ENCODE data around the gene UQCRHL. TPM values are rescaled to one million over a fixed set of nuclear protein-coding genes. Genes with fewer than 3 reads are reported as not detected.
A peak's percentile ranks its signal among the peaks of the same experiment; 100 is the strongest.

UQCRHL gene
- total RNA-seq, 2 experiments from 2014 or later = 1.7 to 1.9 TPM

GRCh38 chr1:15760520-15761211 is 46.8 kb downstream of the UQCRHL start:
- Mint-ChIP-seq H3K4me3 (no peak overlapping the region), H3K27me3 (ENCODE audit: low read depth) (peaks cover 31% of the 10 kb centered on the region), H3K4me1 (ENCODE audit: low read depth) (peaks cover 16% of the 10 kb centered on the region), H3K36me3 (ENCODE audit: low read depth) (no peaks in the 10 kb centered on the region), H3K9me3 (no peaks in the 10 kb centered on the region), H3K27ac (no peak overlapping the region)
- intact Hi-C loops (cut with micrococcal nuclease) = no loop called here
- CTCF ChIA-PET = no interaction called here
- DNase-seq = no peak

DNA sequence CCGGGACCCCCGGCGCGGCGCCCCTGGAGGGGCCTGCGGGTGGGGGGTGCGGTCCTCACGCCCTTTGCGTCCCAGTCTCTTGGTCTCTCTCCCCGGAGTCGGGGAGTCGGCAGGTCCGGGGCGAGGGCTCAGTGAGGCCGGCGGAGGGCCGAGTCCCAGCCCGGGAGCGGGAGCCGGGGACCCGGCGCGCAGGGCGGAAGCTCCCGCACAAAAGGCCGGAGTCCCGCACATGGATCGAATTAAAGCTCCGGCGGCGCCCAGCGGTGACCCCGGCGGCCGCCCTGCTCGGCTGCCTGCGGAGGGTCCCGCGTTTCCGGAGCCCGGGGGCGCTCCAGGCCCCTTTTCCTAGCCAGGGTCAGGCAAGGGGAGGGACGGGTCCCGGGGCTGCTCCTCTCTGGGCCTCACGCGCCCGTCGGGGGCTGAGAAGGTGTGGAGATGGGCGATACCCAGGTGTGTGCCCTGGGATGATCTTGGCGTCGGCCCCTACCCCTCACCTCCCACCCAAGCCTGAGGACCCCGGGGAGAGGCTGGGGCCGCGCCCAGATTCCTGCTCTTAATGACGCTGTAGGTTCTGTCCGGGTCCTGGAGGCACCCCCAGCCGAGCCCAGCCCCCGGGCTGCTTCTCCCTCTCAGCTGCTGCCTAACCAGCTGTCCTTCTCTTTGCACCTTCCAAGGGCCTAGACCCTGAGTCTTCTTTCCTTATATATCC is 48.3 kb downstream of the UQCRHL start:
- peaks cover 16% of the 10 kb centered on the region for H3K4me1 Mint-ChIP-seq (ENCODE audit: low read depth)
- peaks cover 36% of the 10 kb centered on the region for H3K27me3 Mint-ChIP-seq (ENCODE audit: low read depth)
- peak overlapping the region; percentile 32 for H3K4me3 Mint-ChIP-seq
- H3K36me3 Mint-ChIP-seq (ENCODE audit: low read depth) = no peaks in the 10 kb centered on the region
- DNase-seq = no peak
- no peaks in the 10 kb centered on the region for H3K9me3 Mint-ChIP-seq
- CTCF ChIA-PET = no interaction called here
- intact Hi-C loops (cut with micrococcal nuclease) = no loop called here
- H3K27ac Mint-ChIP-seq = no peak overlapping the region

DNA sequence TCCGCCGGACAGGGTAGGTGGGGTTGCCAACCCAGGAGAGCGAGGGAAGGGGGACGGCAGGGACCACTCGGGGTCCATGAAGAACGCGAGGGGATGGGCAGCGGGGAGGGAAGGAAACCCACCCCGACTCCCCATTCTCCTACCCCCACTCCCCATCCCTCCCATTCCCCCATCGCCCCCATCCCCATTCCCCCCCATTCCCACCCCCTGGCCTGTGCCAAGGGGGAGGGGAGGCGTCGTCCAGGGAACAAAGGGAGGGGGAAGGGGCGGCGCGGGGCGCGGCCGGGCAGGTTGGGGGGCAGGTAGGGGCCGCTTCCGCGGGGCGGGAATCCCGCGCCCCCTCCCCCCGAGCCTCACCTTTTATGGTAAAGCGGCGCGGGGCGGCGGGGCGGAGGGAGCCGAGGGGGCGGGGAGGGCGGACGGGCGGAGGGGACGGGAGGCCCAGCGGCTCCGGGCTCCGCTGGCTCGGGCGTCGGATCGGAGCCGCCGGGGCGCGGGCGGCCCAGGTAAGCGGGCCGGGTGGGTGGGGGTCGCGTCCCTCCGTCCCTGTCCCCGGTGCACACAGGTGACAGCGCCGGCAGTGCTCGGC is 49.0 kb downstream of the UQCRHL start, which contains the start of gene FBLIM1:
TSS of gene FBLIM1 (plus strand) at position 453 of the 589 bp plus-strand sequence. CDS start 6,189 bp downstream, outside the sequence.
- H3K4me3 Mint-ChIP-seq = peak within 1 kb of the TSS; percentile 55
- H3K36me3 Mint-ChIP-seq (ENCODE audit: low read depth) = no peaks in the 10 kb centered on the region
- no peaks in the 10 kb centered on the region for H3K9me3 Mint-ChIP-seq
- DNase-seq = no peak
- CTCF ChIA-PET = interaction anchor here (0.9 kb wide), 1 partner anchor 165 kb away, joined by 3 read pairs; no protein-coding TSS in a partner anchor
- intact Hi-C loops (cut with micrococcal nuclease) = no loop called here
- H3K27me3 Mint-ChIP-seq (ENCODE audit: low read depth) = peaks cover 36% of the 10 kb centered on the region
- H3K4me1 Mint-ChIP-seq (ENCODE audit: low read depth) = peaks cover 16% of the 10 kb centered on the region
- no peak within 1 kb of the TSS for H3K27ac Mint-ChIP-seq

DNA sequence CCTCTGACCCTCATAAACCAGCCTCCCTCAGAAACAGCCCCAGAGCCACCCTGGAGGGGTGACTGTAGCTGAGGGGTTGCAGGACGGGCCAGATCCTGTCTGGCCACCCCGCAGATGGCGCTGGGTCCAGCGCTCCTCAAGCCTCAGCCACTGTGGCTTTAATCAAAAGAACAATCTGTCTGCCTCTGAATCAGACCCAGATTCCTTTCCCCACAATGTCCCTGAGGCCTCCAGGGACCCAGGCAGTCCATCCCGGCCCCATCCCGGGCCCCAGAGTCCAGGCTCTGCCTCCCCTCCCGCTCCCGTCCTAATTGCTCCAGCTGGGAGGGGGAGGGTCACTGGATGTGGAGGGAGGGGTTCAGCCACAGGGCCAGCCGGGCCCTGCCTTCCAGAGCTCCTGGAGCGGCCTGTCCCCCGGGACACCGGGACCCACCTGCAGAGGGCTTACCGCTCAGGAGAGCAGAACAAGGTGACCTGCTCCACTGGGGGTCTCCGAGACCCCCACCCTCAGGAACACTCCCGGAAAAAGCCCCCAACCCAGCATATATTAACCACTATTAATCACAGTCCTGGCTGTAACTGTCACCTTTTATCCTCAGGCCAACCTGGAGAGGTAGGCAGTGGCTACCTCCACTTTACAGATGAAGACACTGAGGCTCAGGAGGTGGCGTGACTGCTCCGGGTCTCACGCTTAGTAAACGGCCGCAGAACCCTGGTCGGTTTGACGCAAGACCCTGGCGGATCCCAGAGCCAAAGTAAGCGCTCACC is 49.7 kb downstream of the UQCRHL start:
- peaks cover 35% of the 10 kb centered on the region for H3K27me3 Mint-ChIP-seq (ENCODE audit: low read depth)
- no peaks in the 10 kb centered on the region for H3K36me3 Mint-ChIP-seq (ENCODE audit: low read depth)
- CTCF ChIA-PET = interaction anchor here (0.6 to 0.9 kb wide), 2 partner anchors 164 to 604 kb away, joined by 3 to 5 read pairs; no protein-coding TSS in a partner anchor
- H3K4me1 Mint-ChIP-seq (ENCODE audit: low read depth) = peaks cover 16% of the 10 kb centered on the region
- peak overlapping the region; percentile 55 for H3K4me3 Mint-ChIP-seq
- no peak overlapping the region for H3K27ac Mint-ChIP-seq
- H3K9me3 Mint-ChIP-seq = no peaks in the 10 kb centered on the region
- no peak for DNase-seq
- intact Hi-C loops (cut with micrococcal nuclease) = no loop called here

Other genes with a start within 250 kb of the UQCRHL start
- gene AGMAT, start 222.6 kb downstream of the UQCRHL start, total RNA-seq = 10 to 100 TPM; 15.9 to 16.2 TPM
- 10 to 100 TPM; 19.6 to 20.7 TPM for gene DDI2, start 190.2 kb downstream of the UQCRHL start, total RNA-seq
- gene PLEKHM2, start 123.3 kb downstream of the UQCRHL start, total RNA-seq = 10 to 100 TPM; 44.2 to 48.3 TPM
- under 1 TPM; 0.43 to 0.74 TPM for gene SLC25A34, start 71.4 kb downstream of the UQCRHL start, total RNA-seq
- gene TMEM82, start 65.2 kb downstream of the UQCRHL start, total RNA-seq = not detected
- not detected for gene FBLIM1, start 48.9 kb downstream of the UQCRHL start, total RNA-seq
- 10 to 100 TPM; 30.7 to 33.7 TPM for gene SPEN, start 40.1 kb upstream of the UQCRHL start, total RNA-seq
- gene ZBTB17, start 168.5 kb upstream of the UQCRHL start, total RNA-seq = 10 to 100 TPM; 34.8 to 37.5 TPM
- gene SRARP, start 196.6 kb upstream of the UQCRHL start, total RNA-seq = not detected
- not detected for gene HSPB7, start 210.4 kb upstream of the UQCRHL start, total RNA-seq
- not detected for gene CLCNKA, start 214.4 kb upstream of the UQCRHL start, total RNA-seq
- gene CLCNKB, start 236.1 kb upstream of the UQCRHL start, total RNA-seq = not detected